Activated CD4-positive, alpha-beta T cell treated with anti-CD3 and anti-CD28 coated beads for 4 hours (primary cell): ENCODE measurements around the gene CTNND2.
"Not testable (repeated sequence)": the region's sequence is repeated elsewhere in the genome, so short reads cannot be mapped to it uniquely, and the experiment has no call there.

ENCODE experiments used
- DNase-seq, 2 donors: peaks; one replicate each; pipeline ENCODE4 v3.0.0-alpha.2; 2020

The CTNND2 gene

GRCh38 chr5:11146171-11146570, 758.1 kb downstream of the CTNND2 start:
- no peak for DNase-seq

- no peak for DNase-seq
These were observed 760.6 kb downstream of the CTNND2 start for GRCh38 chr5:11143456-11144267.

GRCh38 chr5:11139217-11139865, 764.9 kb downstream of the CTNND2 start:
- no peak for DNase-seq

- no peak for DNase-seq
These were observed 774.1 kb downstream of the CTNND2 start for GRCh38 chr5:11130131-11130530.

GRCh38 chr5:11128021-11128420, 776.2 kb downstream of the CTNND2 start:
- DNase-seq: no peak

GRCh38 chr5:11126844-11127243, 777.4 kb downstream of the CTNND2 start:
- DNase-seq: no peak

GRCh38 chr5:11121885-11122284, 782.4 kb downstream of the CTNND2 start:
- no peak for DNase-seq

- DNase-seq: no peak
These were observed 794.1 kb downstream of the CTNND2 start for GRCh38 chr5:11110128-11110527.

- no peak for DNase-seq
These were observed 798.5 kb downstream of the CTNND2 start for GRCh38 chr5:11105696-11106095.

GRCh38 chr5:11104651-11105112, 799.6 kb downstream of the CTNND2 start:
- DNase-seq: no peak

- DNase-seq: no peak
These were observed 800.0 kb downstream of the CTNND2 start for GRCh38 chr5:11104210-11104609.

GRCh38 chr5:11084111-11084510, 820.1 kb downstream of the CTNND2 start:
- DNase-seq: no peak

GRCh38 chr5:11082404-11082945, 821.8 kb downstream of the CTNND2 start:
- no peak for DNase-seq

GRCh38 chr5:11076945-11077613, 827.2 kb downstream of the CTNND2 start:
- DNase-seq: no peak

- no peak for DNase-seq
These were observed 829.0 kb downstream of the CTNND2 start for GRCh38 chr5:11075035-11075805.

- no peak for DNase-seq
These were observed 831.7 kb downstream of the CTNND2 start for GRCh38 chr5:11072568-11072967.

- DNase-seq: no peak
These were observed 832.2 kb downstream of the CTNND2 start for GRCh38 chr5:11072076-11072475.

- no peak for DNase-seq
These were observed 835.2 kb downstream of the CTNND2 start for GRCh38 chr5:11069041-11069440.

- DNase-seq: not testable (repeated sequence)
These were observed 838.5 kb downstream of the CTNND2 start for GRCh38 chr5:11065723-11066122.

- DNase-seq: no peak
These were observed 839.3 kb downstream of the CTNND2 start for GRCh38 chr5:11064763-11065450.

- DNase-seq: no peak
These were observed 841.8 kb downstream of the CTNND2 start for GRCh38 chr5:11062397-11062796.

- no peak for DNase-seq
These were observed 847.7 kb downstream of the CTNND2 start for GRCh38 chr5:11056560-11056959.
